Measurements from ENCODE around the gene BST1. TPM values are rescaled to one million over a fixed set of nuclear protein-coding genes. Genes with fewer than 3 reads are reported as not detected.
A peak's percentile ranks its signal among the peaks of the same experiment; 100 is the strongest.

Gene BST1
- total and polyA plus RNA-seq, 4 donors, result 4.6 to 18.5 (median 11.5) TPM

- peak overlapping the region; percentile 72 to 93 for H3K4me3 ChIP-seq (ENCODE audit: low read length in 2 of 2)
- ATAC-seq (ENCODE audit: low FRiP score) (no peak), DNase-seq (no peak)
- H3K36me3 ChIP-seq (ENCODE audit: control insufficient read depth in 1 of 2, insufficient read depth in 2 of 2, low read length in 1 of 2), result no peaks in the 10 kb centered on the region
- H3K27ac ChIP-seq (ENCODE audit: low read depth in 1 of 2, low read length in 2 of 2), result peak overlapping the region in 1 of 2 donors; percentile 89
- no peaks in the 10 kb centered on the region for H3K9me3 ChIP-seq (ENCODE audit: control insufficient read depth, low read length)
- intact Hi-C loops (cut with DNase I), result no loop called here
- H3K27me3 ChIP-seq (ENCODE audit: control insufficient read depth in 1 of 2, insufficient read depth in 2 of 2, low read length in 1 of 2), result no peaks in the 10 kb centered on the region
- 36 to 37% methylated on average over 6 of the region's 6 CpGs for WGBS, 2 donors
- peaks cover 0 to 6% of the 10 kb centered on the region in 2 donors for H3K4me1 ChIP-seq (ENCODE audit: control insufficient read depth in 1 of 2, insufficient read depth in 2 of 2, low read length in 2 of 2)
Observed at GRCh38 chr4:15682242-15683142, 20.4 kb upstream of the BST1 start.

- H3K27ac ChIP-seq (ENCODE audit: low read depth in 1 of 2, low read length in 2 of 2), result no peak overlapping the region
- intact Hi-C loops (cut with DNase I), result no loop called here
- DNase-seq (no peak), ATAC-seq (ENCODE audit: low FRiP score) (no peak)
- H3K36me3 ChIP-seq (ENCODE audit: control insufficient read depth in 1 of 2, insufficient read depth in 2 of 2, low read length in 1 of 2), result no peaks in the 10 kb centered on the region
- WGBS, 2 donors, result 76 to 77% methylated on average over 2 of the region's 2 CpGs
- peaks cover 0 to 6% of the 10 kb centered on the region in 2 donors for H3K4me1 ChIP-seq (ENCODE audit: control insufficient read depth in 1 of 2, insufficient read depth in 2 of 2, low read length in 2 of 2)
- H3K4me3 ChIP-seq (ENCODE audit: low read length in 2 of 2), result no peak overlapping the region
- H3K9me3 ChIP-seq (ENCODE audit: control insufficient read depth, low read length), result no peaks in the 10 kb centered on the region
- H3K27me3 ChIP-seq (ENCODE audit: control insufficient read depth in 1 of 2, insufficient read depth in 2 of 2, low read length in 1 of 2), result no peaks in the 10 kb centered on the region
Observed at GRCh38 chr4:15683143-15683495, 19.7 kb upstream of the BST1 start.

- Histone ChIP-seq H3K9me3 (ENCODE audit: control insufficient read depth, low read length) (no peaks in the 10 kb centered on the region), H3K27me3 (ENCODE audit: control insufficient read depth in 1 of 2, insufficient read depth in 2 of 2, low read length in 1 of 2) (no peaks in the 10 kb centered on the region), H3K4me3 (ENCODE audit: low read length in 2 of 2) (no peak overlapping the region), H3K4me1 (ENCODE audit: control insufficient read depth in 1 of 2, insufficient read depth in 2 of 2, low read length in 2 of 2) (peaks cover 0 to 6% of the 10 kb centered on the region in 2 donors), H3K27ac (ENCODE audit: low read depth in 1 of 2, low read length in 2 of 2) (no peak overlapping the region), H3K36me3 (ENCODE audit: control insufficient read depth in 1 of 2, insufficient read depth in 2 of 2, low read length in 1 of 2) (no peaks in the 10 kb centered on the region)
- intact Hi-C loops (cut with DNase I), result no loop called here
- DNase-seq (no peak), ATAC-seq (ENCODE audit: low FRiP score) (no peak)
- WGBS, 2 donors, result 78% methylated on average over 1 of the region's 1 CpG
Observed at GRCh38 chr4:15684498-15684897, 18.4 kb upstream of the BST1 start.

GRCh38 chr4:15688051-15688450 is 14.8 kb upstream of the BST1 start:
- peaks cover 0 to 6% of the 10 kb centered on the region in 2 donors for H3K4me1 ChIP-seq (ENCODE audit: control insufficient read depth in 1 of 2, insufficient read depth in 2 of 2, low read length in 2 of 2)
- WGBS, 2 donors, result 83 to 84% methylated on average over 5 of the region's 5 CpGs
- no peak for DNase-seq
- intact Hi-C loops (cut with DNase I), result no loop called here
- no peaks in the 10 kb centered on the region for H3K27me3 ChIP-seq (ENCODE audit: control insufficient read depth in 1 of 2, insufficient read depth in 2 of 2, low read length in 1 of 2)
- H3K9me3 ChIP-seq (ENCODE audit: control insufficient read depth, low read length), result no peaks in the 10 kb centered on the region
- H3K4me3 ChIP-seq (ENCODE audit: low read length in 2 of 2), result no peak overlapping the region
- no peaks in the 10 kb centered on the region for H3K36me3 ChIP-seq (ENCODE audit: control insufficient read depth in 1 of 2, insufficient read depth in 2 of 2, low read length in 1 of 2)
- H3K27ac ChIP-seq (ENCODE audit: low read depth in 1 of 2, low read length in 2 of 2), result no peak overlapping the region
- ATAC-seq (ENCODE audit: low FRiP score), result no peak

- DNase-seq, result no peak
- no peak for ATAC-seq (ENCODE audit: low FRiP score)
- Histone ChIP-seq H3K9me3 (ENCODE audit: control insufficient read depth, low read length) (no peaks in the 10 kb centered on the region), H3K4me1 (ENCODE audit: control insufficient read depth in 1 of 2, insufficient read depth in 2 of 2, low read length in 2 of 2) (no peaks in the 10 kb centered on the region), H3K27me3 (ENCODE audit: control insufficient read depth in 1 of 2, insufficient read depth in 2 of 2, low read length in 1 of 2) (no peaks in the 10 kb centered on the region), H3K4me3 (ENCODE audit: low read length in 2 of 2) (no peak overlapping the region), H3K27ac (ENCODE audit: low read depth in 1 of 2, low read length in 2 of 2) (no peak overlapping the region), H3K36me3 (ENCODE audit: control insufficient read depth in 1 of 2, insufficient read depth in 2 of 2, low read length in 1 of 2) (no peaks in the 10 kb centered on the region)
- intact Hi-C loops (cut with DNase I), result no loop called here
- 90 to 92% methylated on average over 2 of the region's 2 CpGs for WGBS, 2 donors
Observed at GRCh38 chr4:15689540-15689939, 13.3 kb upstream of the BST1 start.

GRCh38 chr4:15690020-15690809 is 12.7 kb upstream of the BST1 start:
- no peak for DNase-seq
- Histone ChIP-seq H3K4me1 (ENCODE audit: control insufficient read depth in 1 of 2, insufficient read depth in 2 of 2, low read length in 2 of 2) (no peaks in the 10 kb centered on the region), H3K4me3 (ENCODE audit: low read length in 2 of 2) (no peak overlapping the region), H3K36me3 (ENCODE audit: control insufficient read depth in 1 of 2, insufficient read depth in 2 of 2, low read length in 1 of 2) (no peaks in the 10 kb centered on the region), H3K27me3 (ENCODE audit: control insufficient read depth in 1 of 2, insufficient read depth in 2 of 2, low read length in 1 of 2) (no peaks in the 10 kb centered on the region), H3K27ac (ENCODE audit: low read depth in 1 of 2, low read length in 2 of 2) (no peak overlapping the region), H3K9me3 (ENCODE audit: control insufficient read depth, low read length) (no peaks in the 10 kb centered on the region)
- intact Hi-C loops (cut with DNase I), result no loop called here
- ATAC-seq (ENCODE audit: low FRiP score), result peak; percentile 74
- WGBS, 2 donors, result 42 to 44% methylated on average over 7 of the region's 7 CpGs

GRCh38 chr4:15691346-15692135 is 11.3 kb upstream of the BST1 start:
- 82 to 86% methylated on average over 3 of the region's 3 CpGs for WGBS, 2 donors
- no peaks in the 10 kb centered on the region for H3K36me3 ChIP-seq (ENCODE audit: control insufficient read depth in 1 of 2, insufficient read depth in 2 of 2, low read length in 1 of 2)
- H3K9me3 ChIP-seq (ENCODE audit: control insufficient read depth, low read length), result no peaks in the 10 kb centered on the region
- intact Hi-C loops (cut with DNase I), result no loop called here
- H3K4me3 ChIP-seq (ENCODE audit: low read length in 2 of 2), result no peak overlapping the region
- no peak for DNase-seq
- no peak for ATAC-seq (ENCODE audit: low FRiP score)
- no peaks in the 10 kb centered on the region for H3K27me3 ChIP-seq (ENCODE audit: control insufficient read depth in 1 of 2, insufficient read depth in 2 of 2, low read length in 1 of 2)
- H3K4me1 ChIP-seq (ENCODE audit: control insufficient read depth in 1 of 2, insufficient read depth in 2 of 2, low read length in 2 of 2), result no peaks in the 10 kb centered on the region
- no peak overlapping the region for H3K27ac ChIP-seq (ENCODE audit: low read depth in 1 of 2, low read length in 2 of 2)

GRCh38 chr4:15692602-15693001 is 10.3 kb upstream of the BST1 start:
- no peaks in the 10 kb centered on the region for H3K4me1 ChIP-seq (ENCODE audit: control insufficient read depth in 1 of 2, insufficient read depth in 2 of 2, low read length in 2 of 2)
- DNase-seq, result no peak
- intact Hi-C loops (cut with DNase I), result no loop called here
- H3K36me3 ChIP-seq (ENCODE audit: control insufficient read depth in 1 of 2, insufficient read depth in 2 of 2, low read length in 1 of 2), result no peaks in the 10 kb centered on the region
- ATAC-seq (ENCODE audit: low FRiP score), result no peak
- no peak overlapping the region for H3K4me3 ChIP-seq (ENCODE audit: low read length in 2 of 2)
- no peak overlapping the region for H3K27ac ChIP-seq (ENCODE audit: low read depth in 1 of 2, low read length in 2 of 2)
- no peaks in the 10 kb centered on the region for H3K9me3 ChIP-seq (ENCODE audit: control insufficient read depth, low read length)
- WGBS, 2 donors, result 77 to 90% methylated on average over 2 of the region's 2 CpGs
- no peaks in the 10 kb centered on the region for H3K27me3 ChIP-seq (ENCODE audit: control insufficient read depth in 1 of 2, insufficient read depth in 2 of 2, low read length in 1 of 2)
